GM21390 (cell line): ENCODE data around the gene RALGAPA2.

ENCODE experiments used
- ATAC-seq: cut with Tn5 transposase; IDR thresholded peaks from one replicate; pipeline ENCODE4 v1.9.1; 2021; ENCODE audit not compliant: unreplicated experiment

RALGAPA2 gene

DNA sequence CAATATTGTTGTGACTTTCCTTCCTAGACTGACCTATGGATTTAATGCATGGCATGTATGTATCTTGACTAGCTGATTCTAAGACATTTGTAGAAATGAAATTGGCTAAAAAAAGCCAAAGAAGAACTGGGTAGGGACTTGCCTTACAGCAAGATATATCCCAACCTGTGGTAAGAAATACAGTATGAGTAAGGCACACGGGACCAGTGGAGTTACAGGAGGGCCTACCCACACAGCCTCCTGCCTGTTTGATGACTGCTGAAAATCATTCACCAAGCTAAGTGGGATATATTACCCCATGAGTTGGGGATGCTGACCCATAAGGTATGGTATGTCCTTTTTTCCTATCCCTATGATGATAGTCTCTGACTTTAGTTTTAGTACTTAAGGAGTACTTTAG, 232.3 kb downstream of the RALGAPA2 start:
- ATAC-seq = no peak

DNA sequence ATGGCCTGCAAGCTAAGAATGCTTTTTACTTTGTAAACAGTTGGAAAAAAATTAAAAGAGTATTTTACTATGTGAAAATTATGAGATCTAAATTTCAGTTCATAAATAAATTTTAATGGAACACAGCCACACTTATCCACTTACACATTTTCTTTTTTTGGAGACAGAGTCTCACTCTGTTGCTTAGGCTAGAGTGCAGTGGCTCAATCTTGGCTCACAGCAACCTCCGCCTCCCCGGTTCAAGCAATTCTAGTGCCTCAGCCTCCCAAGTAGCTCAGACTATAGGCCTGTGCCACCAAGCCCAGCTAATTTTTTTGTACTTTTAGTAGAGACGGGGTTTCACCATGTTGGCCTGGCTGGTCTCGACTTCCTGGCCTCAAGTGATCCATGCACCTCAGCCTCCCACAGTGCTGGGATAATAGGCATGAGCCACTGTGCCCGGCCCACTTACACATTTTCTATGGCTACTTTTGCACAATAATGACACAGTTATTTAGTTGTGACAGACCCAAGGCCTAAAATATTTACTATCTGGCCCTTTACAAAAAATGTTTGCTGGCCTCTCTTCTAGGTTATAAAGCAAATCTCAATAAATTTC, 234.9 kb downstream of the RALGAPA2 start:
- ATAC-seq = no peak

DNA sequence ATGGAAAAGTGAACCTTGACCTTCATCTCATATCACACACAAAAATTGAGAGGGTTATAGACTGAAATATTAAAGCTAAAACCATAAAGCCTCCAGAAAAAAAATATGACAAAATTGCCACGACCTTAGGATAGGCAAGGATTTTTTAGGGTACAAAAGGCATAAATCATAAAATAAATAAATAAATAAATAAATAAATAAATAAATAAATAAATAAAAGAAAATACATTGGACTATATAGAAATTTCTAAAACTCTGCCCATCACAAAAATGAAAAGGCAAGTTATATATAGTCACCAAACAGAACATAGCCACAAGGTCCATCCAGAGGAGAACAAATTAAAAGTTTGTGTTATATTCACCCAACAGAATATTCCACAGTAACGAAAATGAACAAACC, 235.9 kb downstream of the RALGAPA2 start:
- ATAC-seq = no peak

DNA sequence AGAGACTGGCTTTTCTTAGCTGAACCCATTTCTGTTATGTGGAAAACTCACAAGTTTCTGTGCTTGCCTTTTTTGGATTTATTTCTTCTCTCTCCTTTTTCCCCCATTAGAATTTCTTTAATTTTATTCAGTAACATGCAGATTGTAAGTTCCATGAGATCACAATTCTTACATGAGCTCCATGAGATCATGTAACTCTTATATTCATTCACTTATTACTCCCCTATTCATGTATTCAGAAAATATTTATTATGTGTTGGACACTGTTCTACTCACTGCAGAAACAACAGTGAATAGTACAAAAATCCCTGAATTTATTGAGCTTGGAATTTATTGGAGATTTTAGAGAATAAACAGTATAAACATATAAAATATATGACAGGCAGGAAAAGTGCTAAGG, 238.8 kb downstream of the RALGAPA2 start:
- no peak for ATAC-seq

DNA sequence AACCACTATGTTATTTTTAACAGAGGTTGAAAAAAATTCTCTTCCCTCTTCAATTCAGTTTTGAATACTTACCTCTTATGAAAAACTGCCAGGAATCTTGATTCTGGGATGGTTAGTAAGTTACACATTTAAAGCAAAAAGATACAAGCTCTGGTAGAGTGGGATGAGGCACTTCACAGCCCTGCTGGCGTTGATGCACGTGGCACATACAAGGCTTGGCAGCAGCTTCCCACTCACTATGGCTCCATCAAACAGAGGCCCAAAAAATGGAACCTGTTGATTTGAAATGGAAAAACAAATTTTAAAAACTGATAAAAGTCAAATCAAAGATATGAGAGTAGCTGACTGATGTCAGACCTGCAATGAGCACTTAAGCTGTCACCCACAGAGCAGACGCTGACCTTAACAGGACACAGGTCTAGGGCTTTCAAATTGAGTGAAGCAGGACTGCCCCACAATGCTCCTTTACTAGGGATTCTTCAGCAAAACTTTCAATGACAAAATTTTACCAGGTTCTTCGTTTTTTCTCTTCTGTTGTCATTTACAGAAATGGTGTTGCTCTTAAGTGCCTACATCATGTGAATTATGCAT, 239.7 kb downstream of the RALGAPA2 start:
- ATAC-seq = no peak

DNA sequence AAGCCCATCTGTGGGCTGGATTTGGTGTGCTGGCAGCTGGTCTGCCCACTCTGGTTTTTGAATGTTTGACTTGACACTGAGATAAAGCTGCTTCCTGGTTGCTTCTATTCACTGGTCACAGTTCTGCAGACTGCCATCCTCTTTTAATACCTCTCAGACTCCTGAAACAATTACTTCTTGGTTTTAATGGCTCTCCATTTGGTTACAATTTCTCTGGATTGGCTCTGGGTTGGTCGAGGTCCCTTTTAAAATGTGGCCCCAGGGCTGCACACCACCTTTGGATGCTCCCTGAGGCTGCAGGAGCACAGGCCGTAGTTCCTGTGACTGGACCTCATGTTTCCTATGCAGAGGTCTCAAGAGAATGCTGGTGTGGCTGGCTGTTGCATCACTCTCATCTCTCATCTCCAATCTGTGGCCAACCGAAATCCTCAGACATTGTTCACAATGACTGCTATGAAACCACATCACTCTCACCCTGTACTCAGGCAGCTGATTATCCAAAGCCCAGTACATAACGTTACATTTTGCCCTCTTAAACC, 246.0 kb downstream of the RALGAPA2 start:
- peak; percentile 86 for ATAC-seq

DNA sequence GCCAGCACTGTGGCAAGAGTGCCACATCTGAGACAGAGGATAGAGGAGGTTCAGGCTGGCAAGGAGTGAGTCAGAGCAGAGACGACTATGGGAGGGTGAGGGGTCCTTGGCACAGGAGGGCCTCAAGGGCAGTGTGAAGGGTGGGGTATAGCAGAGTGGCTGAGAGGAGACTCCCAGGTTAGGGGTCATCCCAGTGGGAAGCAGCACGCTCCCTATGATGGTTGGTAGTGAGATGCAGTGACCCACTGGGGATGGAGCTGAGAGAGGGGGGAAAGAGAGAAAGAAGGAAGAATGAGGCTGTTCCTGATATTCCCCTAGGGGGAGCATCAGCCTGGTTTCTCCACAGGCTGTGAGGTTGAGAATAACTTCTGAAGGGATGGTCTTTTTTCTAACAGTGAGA, 247.2 kb downstream of the RALGAPA2 start:
- ATAC-seq = no peak

DNA sequence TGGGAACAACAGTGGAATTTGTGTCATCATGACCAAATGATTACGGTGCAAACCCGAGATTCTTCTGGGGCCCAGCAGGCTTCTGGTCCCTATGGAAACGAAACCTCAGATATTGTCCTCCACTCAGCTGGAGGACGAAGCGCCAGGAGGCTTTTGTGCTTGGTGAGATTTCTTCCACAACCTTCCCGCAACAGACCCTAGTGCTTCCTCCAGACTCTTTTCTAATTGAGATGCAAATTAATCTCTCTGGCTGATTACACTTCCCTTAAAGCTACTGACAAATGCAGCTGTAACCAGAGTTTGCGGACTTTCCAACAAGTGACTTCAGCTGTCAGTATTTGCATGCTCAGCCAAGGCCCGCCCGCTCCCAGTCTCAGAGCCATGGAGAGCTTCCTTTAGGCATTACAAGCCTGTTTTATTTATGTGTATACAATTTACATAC, 248.5 kb downstream of the RALGAPA2 start:
- ATAC-seq = peak; percentile 40

DNA sequence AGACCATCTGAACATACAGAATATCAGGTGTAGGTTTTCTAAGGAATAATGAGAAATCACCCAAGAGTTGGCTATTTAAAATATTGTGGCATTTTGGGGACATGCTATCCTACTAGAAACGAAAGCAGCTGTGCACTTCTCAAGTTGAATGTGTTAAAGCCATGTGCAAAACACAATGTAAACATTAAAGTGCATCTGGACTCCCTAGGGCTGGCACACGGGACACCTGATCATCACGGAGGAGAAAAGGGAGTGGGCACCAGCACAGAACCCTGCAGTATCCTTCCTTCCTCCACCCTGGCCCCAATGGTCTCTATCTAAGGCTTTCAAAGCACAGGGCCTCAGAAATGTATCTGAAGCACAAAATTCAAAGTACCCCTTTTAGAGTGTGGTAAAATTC, 250.3 kb downstream of the RALGAPA2 start:
- no peak for ATAC-seq

DNA sequence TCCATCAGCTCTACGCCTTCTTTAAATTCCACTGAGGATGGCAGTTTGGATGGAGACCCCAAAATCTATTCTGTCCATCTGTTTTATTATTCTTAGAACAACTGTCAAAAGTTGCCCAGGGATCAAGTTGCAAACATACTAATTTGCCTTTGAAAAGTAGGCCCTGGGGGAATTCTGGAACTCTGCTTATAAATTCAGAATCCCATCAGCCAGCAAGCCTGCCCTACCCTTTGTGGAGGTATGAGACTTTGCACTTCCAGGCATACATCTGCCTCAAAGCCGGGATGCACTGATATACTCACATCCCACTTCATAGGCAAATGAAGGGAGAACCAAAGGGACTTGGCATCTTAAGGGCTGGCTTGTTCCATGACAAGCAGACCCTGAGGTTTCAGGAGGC, 250.9 kb downstream of the RALGAPA2 start:
- no peak for ATAC-seq

DNA sequence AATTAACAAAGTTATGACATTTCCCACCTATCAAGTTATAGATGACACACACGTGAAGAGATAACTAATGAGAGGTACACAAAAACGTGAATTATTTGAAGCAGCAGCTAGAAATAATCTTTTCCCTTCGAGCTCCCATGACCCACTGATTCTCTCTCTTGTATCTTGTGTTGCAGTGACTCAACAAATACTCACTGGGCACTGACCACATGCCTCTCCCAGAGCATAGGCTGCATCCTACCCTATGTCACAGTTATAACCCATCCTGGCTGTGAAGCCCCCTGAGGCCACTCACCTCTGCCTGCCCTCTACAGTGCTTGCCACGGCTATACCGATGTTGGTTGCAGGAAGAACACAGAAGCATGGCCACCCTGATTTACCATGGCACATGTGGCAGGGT, 252.7 kb downstream of the RALGAPA2 start:
- no peak for ATAC-seq

DNA sequence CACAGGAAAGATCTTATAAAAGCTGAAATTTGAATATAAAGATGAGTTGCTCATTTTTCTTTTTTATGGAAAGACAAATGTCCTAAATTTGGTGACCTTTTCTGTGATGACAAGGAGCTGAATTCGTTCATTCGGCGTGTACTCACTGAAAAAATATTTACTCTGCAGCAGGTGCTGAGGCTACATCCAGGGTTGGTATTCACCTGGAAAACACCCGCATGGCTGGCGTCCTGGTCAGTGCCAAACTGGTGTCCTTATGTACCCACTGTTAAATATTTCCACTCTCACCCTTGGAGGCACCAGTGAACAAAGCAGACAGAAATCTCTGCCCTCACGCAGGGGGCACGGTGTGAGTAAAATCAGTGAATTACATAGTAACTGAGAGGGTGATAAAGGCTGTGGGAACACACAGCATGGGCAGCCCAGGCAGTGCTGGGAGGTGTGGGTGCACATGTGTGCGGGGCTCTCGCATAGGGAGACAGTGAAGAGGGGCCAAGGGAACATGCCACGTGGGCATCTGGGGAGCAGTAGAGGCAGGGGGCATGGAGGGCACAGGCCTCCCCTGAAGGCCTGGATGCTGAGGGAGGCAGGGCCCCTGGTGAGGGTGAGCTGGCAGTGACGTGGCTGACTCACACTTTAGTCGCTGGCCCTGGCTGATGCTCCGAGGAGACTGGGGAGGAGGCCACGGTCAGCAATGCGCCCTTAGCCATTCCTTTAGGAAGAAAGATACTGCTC, 254.9 kb downstream of the RALGAPA2 start:
- ATAC-seq = no peak

DNA sequence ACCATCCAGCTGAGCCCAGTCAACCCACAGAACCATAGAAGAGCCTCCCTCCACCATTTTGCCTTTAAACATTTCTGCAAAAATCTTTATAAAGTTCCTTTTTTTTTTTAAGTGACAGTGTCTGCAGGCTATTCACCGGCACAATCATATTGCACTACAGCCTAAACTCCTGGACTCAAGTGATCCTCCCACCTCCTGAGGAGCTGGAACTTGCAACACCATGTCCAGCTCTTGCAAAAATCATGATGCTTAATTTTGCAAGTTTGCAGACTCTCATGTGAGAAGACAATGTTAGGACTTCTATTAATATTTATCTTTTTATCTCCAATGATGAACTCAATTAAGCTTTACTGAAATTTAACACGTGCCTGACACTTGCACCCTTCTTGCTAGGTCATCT, 255.7 kb downstream of the RALGAPA2 start:
- ATAC-seq = no peak

DNA sequence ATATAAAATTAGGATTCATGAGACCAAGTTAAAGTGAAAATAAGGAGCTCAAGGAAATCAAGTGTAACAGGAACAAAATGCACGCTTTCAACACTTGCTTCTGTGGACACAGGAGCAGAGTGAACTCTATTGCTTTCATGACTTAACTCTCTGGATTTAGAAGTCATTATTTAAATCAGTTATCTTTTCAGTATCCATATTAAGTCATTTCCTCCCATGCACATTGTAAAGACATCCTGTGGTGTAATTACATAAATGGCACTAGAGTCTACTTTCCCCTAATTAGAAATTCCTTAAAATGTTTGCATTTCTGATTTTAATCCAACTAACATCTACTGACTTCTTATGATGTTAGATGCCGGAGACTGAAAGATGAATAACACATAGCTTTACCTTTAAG, 256.5 kb downstream of the RALGAPA2 start:
- ATAC-seq = no peak

DNA sequence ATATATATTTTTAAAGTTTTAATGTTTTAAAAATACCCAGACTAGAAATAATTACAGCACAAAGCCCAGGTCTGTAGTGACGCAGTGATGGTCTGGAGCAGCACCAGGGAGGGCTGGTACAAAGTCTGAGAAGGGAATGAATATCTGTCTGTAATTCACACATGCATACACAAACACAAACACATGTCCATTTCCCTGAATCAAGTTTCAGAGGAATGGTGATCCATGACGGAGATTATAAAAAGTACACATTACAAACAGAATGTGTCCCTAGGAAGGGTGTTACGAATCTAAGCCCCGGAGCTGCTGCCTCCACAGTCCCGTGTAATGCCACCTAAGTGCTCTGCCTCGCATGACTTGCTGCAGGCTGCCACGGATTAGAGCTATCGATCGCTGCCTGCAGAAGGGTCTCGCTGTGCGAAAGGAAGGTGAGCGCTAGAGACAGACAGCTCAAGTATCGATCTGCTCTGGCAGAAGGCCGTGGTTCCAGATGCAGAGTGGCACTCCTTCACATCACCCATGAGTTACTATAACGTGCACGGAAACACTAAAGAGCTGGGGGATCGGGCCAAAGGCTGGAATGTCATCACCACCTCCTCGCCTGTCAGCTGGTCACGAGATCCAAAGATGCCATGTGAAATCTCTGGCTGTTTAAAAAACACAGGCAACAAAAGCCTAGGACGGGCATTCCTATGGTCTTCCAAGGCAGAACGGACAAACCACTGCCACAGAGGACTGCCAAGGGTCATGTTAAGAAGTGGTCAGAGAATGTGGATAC, 257.4 kb downstream of the RALGAPA2 start:
- ATAC-seq = no peak

DNA sequence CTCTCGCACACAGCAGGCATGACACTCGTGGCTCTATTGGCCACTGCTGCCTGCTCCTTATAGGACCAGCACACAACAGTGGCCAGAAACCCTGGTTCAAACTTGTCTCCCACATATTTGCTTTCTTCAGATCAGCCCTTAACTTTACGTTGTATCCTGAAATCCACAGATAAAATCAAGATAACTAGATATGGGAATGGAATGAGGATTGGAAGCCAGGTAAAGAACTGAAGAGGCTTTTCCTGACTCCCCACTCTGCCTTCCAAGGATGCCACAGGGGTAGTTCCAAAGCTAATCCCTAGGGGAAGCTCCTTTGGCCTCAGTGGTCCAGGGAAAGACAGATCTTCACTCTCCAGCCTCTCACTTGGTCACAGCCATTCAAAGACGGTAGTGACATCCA, 258.1 kb downstream of the RALGAPA2 start:
- no peak for ATAC-seq

DNA sequence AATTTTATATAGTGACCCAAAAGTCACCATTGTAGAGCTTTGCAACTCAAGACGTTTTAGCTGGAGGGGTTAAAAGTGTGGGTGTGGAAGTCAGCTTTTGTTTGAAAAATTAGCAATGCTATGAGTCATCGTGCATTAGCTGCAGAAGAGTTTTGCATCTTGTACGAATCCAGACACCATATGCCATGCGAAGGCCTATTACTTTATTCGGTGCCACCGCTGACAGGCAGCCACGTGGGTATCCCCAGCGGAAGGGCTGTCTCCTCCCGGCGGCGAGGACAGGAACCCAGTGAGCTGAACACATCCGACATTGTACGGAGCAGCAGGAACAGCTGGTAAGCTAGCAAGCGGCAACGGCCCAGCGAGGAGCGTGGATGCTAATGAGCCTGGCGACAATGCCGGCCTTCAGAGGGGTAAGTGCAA, 260.2 kb downstream of the RALGAPA2 start:
- peak; percentile 90 for ATAC-seq

DNA sequence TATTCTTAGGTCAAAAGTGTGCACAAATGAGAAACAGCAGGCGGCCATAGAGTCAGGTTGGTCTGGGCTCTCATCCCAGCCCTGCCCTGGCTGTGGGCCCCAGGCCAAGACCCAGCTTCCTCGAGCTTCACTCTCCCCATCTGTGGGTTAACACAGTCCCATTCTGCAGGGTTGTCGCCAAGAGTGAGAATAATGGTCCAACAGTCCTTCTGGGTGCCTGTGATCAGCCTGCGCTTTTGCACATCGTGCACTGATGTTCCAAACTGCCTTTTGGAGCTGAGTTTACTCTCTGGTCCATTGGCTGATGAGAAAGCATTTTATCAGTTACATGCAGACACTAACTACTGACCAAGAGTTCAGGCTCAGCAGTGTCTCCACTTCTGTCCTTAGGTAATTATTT, 261.9 kb downstream of the RALGAPA2 start:
- ATAC-seq = no peak

DNA sequence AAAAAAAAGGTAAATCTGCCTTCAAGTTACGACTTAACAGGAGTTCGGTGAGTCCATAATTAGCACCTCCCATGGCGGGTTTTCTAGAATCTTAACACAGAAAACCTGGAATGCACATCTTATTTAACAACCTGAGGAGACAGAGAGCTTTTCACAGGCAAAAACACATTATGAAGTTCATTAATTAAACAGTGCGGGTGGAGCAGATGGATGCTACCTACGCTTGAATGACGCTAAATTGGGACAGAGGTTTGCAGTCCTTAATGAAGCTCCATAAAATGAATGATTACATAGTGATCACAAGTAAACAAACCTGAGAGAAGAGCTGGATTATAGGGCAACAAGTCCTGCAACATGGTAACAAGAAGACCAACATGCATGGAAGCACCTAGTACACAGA, 263.6 kb downstream of the RALGAPA2 start:
- no peak for ATAC-seq

DNA sequence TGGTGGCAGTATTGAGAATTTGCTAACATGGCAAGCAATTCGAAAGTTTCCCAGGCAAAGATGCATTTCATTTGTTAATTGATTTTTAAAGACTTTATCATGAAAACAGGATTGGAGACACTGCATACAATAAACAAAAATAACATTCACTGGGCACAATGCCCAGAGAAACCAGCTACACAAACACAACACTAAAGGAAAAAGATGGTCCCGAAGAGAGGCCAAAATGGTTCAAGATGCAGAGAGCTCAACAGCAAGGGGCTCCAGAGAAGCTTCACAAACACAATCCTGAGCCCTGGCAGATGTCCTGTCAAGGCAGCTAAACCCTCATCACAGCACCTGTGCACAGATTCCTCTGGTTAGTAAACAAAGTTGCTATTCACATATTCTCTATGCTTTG, 265.2 kb downstream of the RALGAPA2 start:
- ATAC-seq = no peak

DNA sequence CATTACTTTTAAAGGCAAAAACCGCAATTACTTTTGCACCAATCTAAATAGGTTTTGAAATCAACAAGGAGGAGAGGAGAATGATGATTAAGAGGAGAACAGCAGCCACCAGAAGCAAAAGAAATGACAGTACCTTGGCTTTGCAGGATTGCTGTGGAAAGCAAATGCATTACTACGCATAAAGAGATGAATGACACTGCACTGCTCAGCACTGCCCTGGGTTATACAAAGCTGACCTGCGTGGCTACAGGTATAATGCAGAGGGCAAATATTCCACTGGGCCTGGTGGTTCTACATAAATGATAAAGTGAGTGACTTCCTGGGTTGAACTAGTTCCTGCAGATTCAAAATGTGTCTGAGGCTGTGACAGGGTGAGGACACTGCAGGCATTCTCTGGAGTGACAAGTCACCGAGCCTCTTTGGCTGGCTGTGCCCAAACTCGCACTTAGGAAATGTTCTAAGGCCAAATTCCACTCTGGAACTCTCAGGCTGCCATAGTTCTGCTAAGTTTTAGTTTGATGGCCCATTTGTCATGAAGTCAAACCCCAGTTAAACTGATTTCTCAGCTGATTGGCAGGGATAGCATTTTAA, 265.9 kb downstream of the RALGAPA2 start:
- no peak for ATAC-seq
